Muscle layer of colon (tissue), 2 donors: ENCODE measurements around the gene RAG2.

Experiments used
- H3K27ac ChIP-seq: one replicate; pipeline ENCODE4 v1.7.0; 2013; ENCODE audit warnings: low read depth, mild to moderate bottlenecking, low read length, moderate library complexity
- H3K27me3 ChIP-seq, 2 donors: one replicate each; pipeline ENCODE4 v1.7.0; 2013; ENCODE audit warnings: low read length in 2 of 2, mild to moderate bottlenecking in 2 of 2; ENCODE audit not compliant: insufficient read depth in 2 of 2, control insufficient read depth in 1 of 2
- H3K36me3 ChIP-seq: one replicate; pipeline ENCODE4 v1.7.0; 2013; ENCODE audit warnings: mild to moderate bottlenecking, low read length; ENCODE audit not compliant: insufficient read depth
- H3K4me1 ChIP-seq: one replicate; pipeline ENCODE4 v1.7.0; 2013; ENCODE audit warnings: mild to moderate bottlenecking, low read length; ENCODE audit not compliant: insufficient read depth
- H3K4me3 ChIP-seq, 2 donors: one replicate each; pipeline ENCODE4 v1.7.0; 2013; ENCODE audit warnings: low read length in 2 of 2, low read depth in 1 of 2, mild to moderate bottlenecking in 1 of 2, moderate library complexity in 1 of 2
- H3K9ac ChIP-seq: one replicate; pipeline ENCODE4 v1.7.0; 2013; ENCODE audit warnings: low read length
- H3K9me3 ChIP-seq: one replicate; pipeline ENCODE4 v1.7.0; 2013; ENCODE audit warnings: mild to moderate bottlenecking, low read length
- donor health status: abdominal sarcoma.
- donor health status: Adenocarcinoma of cecum.

Gene RAG2

GRCh38 chr11:36598051-36598450 is at the start of gene RAG2:
TSS of gene RAG2 (minus strand) at chr11:36598236. CDS start at chr11:36594168, 4,068 bp downstream.
- Histone ChIP-seq H3K4me3 (no peak within 1 kb of the TSS), H3K9me3 (no peaks in the 10 kb centered on the region), H3K4me1 (peaks cover 15% of the 10 kb centered on the region), H3K27ac (no peak within 1 kb of the TSS), H3K27me3 (no peaks in the 10 kb centered on the region), H3K36me3 (no peaks in the 10 kb centered on the region), H3K9ac (no peak within 1 kb of the TSS)

DNA sequence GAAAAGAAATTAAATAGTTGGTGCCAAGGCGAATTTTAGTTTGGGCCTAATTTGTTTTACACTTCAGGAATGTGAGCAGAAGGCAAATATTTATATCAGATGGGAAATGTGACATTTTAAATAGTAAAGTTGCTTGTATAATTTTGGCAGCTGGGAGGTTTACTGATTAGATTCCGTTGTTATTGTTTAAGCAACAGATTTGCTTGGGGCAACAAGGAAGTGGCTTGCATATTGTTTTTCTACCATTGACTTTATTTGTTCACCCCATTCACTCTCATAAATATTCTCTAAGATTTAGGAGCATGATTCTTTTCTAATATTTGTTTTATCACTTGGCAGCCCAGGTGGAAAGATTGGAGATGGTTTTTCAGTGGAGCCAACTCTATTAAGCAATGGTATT is 40.5 kb upstream of the RAG2 start:
- Histone ChIP-seq H3K4me3 (no peak overlapping the region), H3K36me3 (no peaks in the 10 kb centered on the region), H3K27ac (no peak overlapping the region), H3K9ac (no peak overlapping the region), H3K9me3 (no peaks in the 10 kb centered on the region), H3K4me1 (peaks cover 34% of the 10 kb centered on the region), H3K27me3 (no peaks in the 10 kb centered on the region)

DNA sequence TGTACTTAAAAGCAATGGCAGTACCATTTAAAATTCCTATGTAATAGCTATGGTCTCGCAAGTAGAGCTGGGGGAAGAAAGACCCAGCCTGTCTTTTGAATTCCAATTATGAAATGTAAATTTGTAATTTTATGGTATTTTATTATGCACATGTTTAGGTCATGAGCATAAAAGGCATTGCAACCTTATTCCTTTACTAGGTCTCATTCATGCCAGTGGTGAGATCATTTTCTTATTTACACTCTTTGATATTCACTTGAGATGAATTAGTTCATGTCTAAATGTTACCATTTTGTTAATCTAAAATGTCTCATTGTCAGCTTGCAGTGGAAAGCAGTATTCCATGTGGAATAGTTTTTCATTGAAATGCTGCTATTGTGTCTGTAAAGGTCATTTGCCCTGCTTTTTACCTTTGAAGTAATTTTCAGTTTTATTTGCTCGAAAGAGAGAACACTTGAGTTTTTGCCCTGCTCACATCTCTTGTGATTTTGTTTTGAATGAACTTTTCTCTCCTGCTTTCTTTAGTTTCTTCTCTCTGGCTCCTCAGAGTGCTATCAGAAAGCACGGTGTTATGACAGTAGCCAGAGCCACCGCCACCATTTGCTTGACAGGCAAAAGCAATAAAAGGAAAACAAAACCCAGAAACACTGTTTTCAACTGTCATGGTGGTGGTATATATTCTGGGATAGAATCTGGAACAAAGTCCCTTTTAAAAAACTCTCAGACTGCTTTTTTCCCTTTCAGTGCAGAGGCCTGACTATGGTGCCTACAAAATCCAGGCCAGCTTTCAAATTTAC is 37.2 kb upstream of the RAG2 start:
- Histone ChIP-seq H3K4me3 (no peak overlapping the region), H3K27me3 (no peaks in the 10 kb centered on the region), H3K9me3 (no peaks in the 10 kb centered on the region), H3K27ac (peak overlapping the region; percentile 70), H3K4me1 (peaks cover 48% of the 10 kb centered on the region), H3K9ac (peak overlapping the region; percentile 21), H3K36me3 (no peaks in the 10 kb centered on the region)

DNA sequence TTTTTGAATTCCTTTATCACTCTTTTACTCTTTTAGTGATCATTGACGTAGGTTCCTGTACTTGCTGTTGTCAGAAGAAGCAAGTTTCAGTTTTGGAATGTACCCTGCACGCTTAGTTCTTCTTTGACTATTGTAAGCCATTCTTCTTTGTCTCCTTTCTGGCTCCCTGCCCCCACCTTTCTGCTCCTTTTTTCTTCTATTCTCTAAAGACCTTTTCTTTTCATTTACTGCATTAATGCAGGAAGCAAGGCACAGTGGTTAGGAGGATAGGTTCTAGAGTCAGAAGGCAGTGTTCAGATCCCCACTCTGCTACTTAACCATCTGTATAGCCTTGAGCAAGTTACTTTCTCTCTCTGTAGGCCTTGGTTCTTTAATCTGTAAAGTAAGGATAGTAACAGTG is 33.7 kb upstream of the RAG2 start:
- Histone ChIP-seq H3K27ac (no peak overlapping the region), H3K27me3 (no peaks in the 10 kb centered on the region), H3K36me3 (no peaks in the 10 kb centered on the region), H3K9me3 (no peaks in the 10 kb centered on the region), H3K4me1 (peaks cover 42% of the 10 kb centered on the region), H3K9ac (no peak overlapping the region), H3K4me3 (no peak overlapping the region)

GRCh38 chr11:36628765-36629244 is 30.8 kb upstream of the RAG2 start:
- Histone ChIP-seq H3K4me3 (no peak overlapping the region), H3K27ac (peak overlapping the region; percentile 5), H3K36me3 (no peaks in the 10 kb centered on the region), H3K9me3 (no peaks in the 10 kb centered on the region), H3K9ac (no peak overlapping the region), H3K27me3 (no peaks in the 10 kb centered on the region), H3K4me1 (peaks cover 26% of the 10 kb centered on the region)

- H3K9ac ChIP-seq = no peak overlapping the region
- H3K36me3 ChIP-seq = no peaks in the 10 kb centered on the region
- H3K9me3 ChIP-seq = no peaks in the 10 kb centered on the region
- H3K27me3 ChIP-seq = no peaks in the 10 kb centered on the region
- H3K4me1 ChIP-seq = peaks cover 24% of the 10 kb centered on the region
- no peak overlapping the region for H3K4me3 ChIP-seq
- no peak overlapping the region for H3K27ac ChIP-seq
These were observed 30.1 kb upstream of the RAG2 start for GRCh38 chr11:36628141-36628540.

GRCh38 chr11:36627471-36627870 is 29.4 kb upstream of the RAG2 start:
- Histone ChIP-seq H3K9ac (no peak overlapping the region), H3K4me3 (no peak overlapping the region), H3K4me1 (peaks cover 23% of the 10 kb centered on the region), H3K36me3 (no peaks in the 10 kb centered on the region), H3K27ac (no peak overlapping the region), H3K9me3 (no peaks in the 10 kb centered on the region), H3K27me3 (no peaks in the 10 kb centered on the region)

DNA sequence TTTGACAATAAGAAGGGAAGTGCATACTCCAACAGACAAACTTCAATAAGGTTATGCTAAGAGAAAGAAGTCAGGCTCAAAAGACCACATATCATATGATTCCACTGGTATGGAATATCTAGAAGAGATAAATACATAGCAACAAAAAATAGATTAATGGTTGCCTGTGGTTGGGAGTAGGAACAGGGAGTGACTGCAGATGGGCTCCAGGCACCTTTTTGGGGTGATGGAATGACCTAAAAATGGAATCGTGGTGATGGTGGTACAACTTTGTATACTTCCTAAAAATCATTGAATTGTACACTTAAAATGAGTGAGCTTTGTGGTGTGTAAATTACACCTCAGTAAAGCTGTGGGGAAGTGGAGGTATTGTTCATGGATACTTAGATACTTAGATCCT is 29.0 kb upstream of the RAG2 start:
- H3K4me1 ChIP-seq = peaks cover 23% of the 10 kb centered on the region
- no peaks in the 10 kb centered on the region for H3K9me3 ChIP-seq
- no peak overlapping the region for H3K9ac ChIP-seq
- H3K27ac ChIP-seq = no peak overlapping the region
- H3K36me3 ChIP-seq = no peaks in the 10 kb centered on the region
- H3K4me3 ChIP-seq = no peak overlapping the region
- no peaks in the 10 kb centered on the region for H3K27me3 ChIP-seq

- no peaks in the 10 kb centered on the region for H3K27me3 ChIP-seq
- peaks cover 16% of the 10 kb centered on the region for H3K4me1 ChIP-seq
- H3K27ac ChIP-seq = no peak overlapping the region
- no peak overlapping the region for H3K4me3 ChIP-seq
- H3K36me3 ChIP-seq = no peaks in the 10 kb centered on the region
- no peak overlapping the region for H3K9ac ChIP-seq
- H3K9me3 ChIP-seq = no peaks in the 10 kb centered on the region
These were observed 25.5 kb upstream of the RAG2 start for GRCh38 chr11:36623494-36623893.

- peaks cover 20% of the 10 kb centered on the region for H3K4me1 ChIP-seq
- no peaks in the 10 kb centered on the region for H3K27me3 ChIP-seq
- no peak overlapping the region for H3K9ac ChIP-seq
- no peaks in the 10 kb centered on the region for H3K9me3 ChIP-seq
- no peaks in the 10 kb centered on the region for H3K36me3 ChIP-seq
- H3K27ac ChIP-seq = no peak overlapping the region
- H3K4me3 ChIP-seq = no peak overlapping the region
These were observed 24.5 kb upstream of the RAG2 start for GRCh38 chr11:36622431-36623136.

- Histone ChIP-seq H3K9me3 (no peaks in the 10 kb centered on the region), H3K36me3 (no peaks in the 10 kb centered on the region), H3K4me3 (no peak overlapping the region), H3K9ac (no peak overlapping the region), H3K4me1 (peaks cover 23% of the 10 kb centered on the region), H3K27ac (no peak overlapping the region), H3K27me3 (no peaks in the 10 kb centered on the region)
These were observed 22.2 kb upstream of the RAG2 start for GRCh38 chr11:36620246-36620645.
